HG03575 (cell line): ENCODE results near the gene CCL15.
"Not testable (repeated sequence)": the region's sequence is repeated elsewhere in the genome, so short reads cannot be mapped to it uniquely, and the experiment has no call there.

ENCODE experiments used
- ATAC-seq: cut with Tn5 transposase; IDR thresholded peaks from one replicate; pipeline ENCODE4 v1.9.1; 2021; ENCODE audit not compliant: unreplicated experiment, insufficient number of reproducible peaks, low FRiP score; ENCODE audit errors: extremely low read depth

Gene CCL15, protein sequence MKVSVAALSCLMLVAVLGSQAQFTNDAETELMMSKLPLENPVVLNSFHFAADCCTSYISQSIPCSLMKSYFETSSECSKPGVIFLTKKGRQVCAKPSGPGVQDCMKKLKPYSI

DNA sequence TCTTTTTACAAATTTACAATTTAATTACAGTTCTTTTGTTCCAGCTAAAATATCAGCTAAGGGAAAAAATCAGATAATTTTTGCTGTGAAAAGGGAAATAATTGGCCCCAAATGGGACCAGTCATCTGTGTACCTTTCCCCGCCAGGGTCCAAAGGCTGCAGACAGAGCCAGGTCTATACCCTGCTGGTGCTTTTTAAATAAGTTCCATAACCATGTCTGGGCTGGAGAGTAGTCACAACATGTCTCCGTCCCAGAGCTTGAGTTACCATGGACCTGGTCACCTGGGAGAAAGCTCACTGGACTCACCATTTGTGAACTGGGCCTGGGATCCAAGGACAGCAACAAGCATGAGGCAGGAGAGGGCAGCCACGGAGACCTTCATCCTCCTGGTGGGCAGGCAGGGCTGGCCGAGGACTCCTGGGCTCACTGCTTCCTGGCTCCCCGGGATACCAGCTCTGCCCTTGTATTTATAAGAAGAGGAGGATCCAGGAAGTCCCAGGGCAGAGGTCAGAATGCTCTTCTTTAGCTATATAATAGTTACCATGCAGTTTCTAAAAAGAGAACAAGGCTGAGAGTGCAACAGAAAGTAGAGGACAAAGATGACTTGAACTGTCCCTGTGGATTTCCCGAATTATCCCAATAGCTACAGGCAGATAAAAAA, at the start of gene CCL15:
Gene CCL15, minus strand, starts transcription at position 444 of the 662 bp plus-strand sequence. Its CDS starts 61 bp downstream, at position 383.
- ATAC-seq: no peak

DNA sequence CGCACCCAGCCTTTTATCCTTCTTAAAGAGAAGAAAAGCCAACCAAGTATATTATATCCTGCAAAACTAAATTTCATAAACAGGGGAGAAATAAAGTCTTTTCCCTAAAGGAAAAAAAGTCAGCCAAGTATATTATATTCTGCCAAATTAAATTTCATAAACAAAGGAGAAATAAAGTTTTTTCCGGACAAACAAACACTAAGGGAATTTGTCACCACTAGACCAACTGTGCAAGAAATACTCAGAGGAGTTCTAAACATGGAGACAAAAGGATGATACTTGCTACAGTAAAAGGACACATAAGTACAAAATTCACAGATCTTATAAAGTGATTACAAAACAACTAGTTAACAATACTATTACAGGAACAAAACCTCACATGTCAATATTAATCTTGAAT, 48.3 kb upstream of the CCL15 start:
- ATAC-seq: no peak

DNA sequence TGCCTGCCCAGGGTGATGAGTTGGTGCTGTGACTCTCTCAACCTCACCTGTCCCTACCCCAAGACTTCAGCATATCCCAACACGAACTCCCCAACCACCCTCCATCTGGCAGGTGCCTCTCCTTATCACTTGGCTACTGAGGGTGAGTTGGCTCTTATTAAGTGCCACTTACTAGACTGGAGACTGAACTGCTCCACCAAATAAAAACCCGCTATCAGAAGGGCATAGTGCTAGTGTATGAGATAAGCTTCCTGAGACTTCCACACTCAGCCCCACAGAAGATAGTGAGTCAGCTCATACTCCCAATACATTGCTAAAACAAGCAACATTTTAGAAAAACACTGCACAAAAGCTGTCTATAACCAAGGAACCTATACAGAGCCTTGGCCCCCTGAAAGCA, 46.7 kb upstream of the CCL15 start:
- ATAC-seq: no peak

DNA sequence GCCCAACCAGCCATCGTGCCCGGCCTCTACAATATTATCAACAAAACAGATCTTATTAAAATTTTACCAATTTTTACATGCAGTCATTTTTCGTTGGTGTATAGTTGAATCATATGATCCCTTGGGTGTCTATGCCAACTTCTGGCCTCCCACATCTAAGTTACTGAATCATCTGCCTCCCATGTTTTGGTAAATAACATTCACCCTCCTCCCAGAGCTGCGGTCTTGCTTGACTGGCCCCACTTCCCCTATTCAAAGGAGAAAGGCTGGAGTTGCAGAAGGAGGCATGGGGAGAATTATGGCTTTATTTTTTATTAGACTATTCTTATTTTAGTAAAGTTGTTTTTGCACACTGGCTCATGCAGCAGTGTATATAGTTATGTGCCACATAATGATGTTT, 34.9 kb upstream of the CCL15 start:
- no peak for ATAC-seq

DNA sequence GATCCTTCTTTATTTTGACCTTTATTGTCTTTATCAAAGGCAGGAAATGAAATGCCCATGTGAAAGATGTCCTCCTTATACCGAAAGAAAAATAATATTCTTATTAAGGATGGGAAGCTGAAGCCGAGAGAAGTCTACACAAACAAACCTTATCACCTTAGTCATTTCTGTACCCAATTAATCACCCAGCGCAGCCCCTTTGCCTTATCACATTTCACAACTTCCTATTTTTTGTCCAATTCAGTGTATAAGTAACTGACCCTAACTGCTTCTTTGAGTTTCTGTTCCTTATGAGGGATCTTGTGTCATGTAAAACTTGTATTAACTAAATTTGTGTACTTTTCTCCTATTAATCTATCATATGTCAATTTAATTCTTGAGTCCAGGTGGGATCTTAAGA, 32.8 kb upstream of the CCL15 start:
- no peak for ATAC-seq

DNA sequence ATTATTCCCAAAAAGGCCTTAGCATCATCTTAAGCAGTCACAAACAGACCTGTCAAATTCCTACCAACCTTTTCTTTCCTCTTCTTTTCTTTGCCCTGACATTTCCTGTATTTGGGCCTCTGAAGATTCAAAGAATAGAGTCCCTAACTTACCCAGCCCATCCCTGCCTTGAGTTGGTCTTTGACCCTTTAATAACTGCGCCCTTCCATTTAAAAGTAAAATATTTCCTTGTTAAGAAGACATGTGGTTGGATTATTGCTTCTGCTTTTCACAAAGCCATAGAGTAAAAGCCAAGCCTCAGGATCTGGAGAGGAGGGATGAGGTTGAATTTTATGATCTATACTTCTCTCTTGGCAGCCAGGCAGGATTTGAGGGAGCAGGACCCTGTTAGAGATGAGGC, 29.6 kb upstream of the CCL15 start:
- no peak for ATAC-seq

DNA sequence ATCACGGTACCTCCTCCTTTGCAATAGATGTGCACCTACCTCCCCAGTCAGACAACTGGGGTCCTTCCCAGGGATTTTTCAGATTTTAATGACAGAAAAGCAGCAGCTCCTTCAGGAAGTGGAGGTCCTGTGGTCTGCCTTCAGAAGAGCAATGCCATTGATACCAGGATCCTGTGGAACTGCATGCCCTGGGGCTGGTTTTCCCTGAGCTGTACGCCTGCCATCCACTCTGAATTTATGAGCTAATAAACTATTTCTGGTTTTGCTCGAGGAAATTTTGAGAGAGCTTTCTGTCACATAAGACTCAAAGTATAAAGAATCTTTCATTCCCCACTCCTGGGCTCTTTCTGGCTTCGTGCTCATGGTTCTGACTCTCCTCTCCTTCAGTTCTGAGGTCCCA, 26.4 kb upstream of the CCL15 start:
- ATAC-seq: no peak

DNA sequence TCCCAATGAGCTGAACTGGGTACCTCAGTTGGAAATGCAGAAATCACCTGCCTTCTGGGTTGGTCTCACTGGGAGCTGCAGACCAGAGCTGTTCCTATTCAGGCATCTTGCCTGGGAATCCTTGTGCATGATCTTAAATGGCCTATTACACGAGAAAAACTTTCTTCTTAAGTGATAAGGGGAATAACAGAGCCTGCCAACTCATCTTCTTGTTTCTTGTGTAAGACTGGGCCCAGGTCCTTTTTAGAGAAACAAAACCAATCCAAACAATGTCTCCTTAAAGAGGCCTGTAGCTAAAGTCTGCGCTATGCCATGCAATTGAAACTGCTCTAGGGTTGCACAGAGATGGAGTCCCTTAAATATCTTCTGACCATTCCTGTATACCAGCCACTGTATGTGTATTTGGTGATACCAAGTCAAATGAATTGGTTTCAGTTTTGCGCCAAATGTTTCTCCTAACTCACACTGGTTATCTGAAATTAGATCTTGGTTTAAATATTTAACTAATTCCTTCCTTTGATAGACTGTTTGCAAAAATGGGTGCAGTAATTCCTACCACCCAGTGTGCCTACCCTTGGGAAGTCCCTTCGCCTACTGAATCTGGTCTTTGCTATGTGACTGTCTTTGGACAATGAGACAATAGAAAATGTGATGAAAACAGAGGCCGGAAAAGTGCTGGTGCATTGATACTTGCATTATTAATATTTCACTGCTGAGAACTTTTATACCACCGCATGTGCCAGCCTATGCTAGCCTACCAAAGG, 22.9 kb upstream of the CCL15 start:
- no peak for ATAC-seq

DNA sequence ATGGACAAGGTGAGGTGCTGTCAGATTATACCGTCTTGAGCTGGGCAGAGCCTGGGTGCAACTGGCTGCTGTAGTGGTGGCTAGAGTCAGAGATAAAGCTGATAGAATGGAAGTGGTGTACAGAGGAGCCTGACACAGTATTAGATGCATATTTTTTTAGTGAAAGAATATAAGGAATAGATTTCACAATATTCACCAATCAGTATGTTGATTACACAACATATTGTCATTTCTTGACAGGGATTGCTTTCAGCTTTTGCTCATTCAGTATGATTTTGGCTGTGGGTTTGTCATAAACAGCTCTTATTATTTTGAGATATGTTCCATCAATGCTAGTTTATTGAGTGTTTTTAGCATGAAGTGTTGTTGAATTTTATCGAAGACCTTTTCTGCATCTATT, 18.1 kb upstream of the CCL15 start:
- no peak for ATAC-seq

DNA sequence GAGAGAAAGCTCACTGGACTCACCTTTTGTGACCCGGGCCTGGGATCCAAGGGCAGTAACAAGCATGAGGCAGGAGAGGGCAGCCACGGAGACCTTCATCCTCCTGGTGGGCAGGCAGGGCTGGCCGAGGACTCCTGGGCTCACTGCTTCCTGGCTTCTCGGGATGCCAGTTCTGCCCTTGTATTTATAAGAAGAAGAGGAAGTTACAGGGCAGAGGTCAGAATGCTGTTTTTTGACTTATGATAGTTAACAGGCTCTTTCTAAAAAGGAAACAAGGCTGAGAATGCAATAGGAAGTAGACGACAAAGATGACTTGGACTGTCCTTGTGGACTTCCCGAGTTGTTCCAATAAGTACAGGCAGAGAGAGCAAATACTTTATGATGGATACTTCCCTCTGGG, 16.4 kb upstream of the CCL15 start, which contains the start of gene CCL23:
Gene CCL23, minus strand, starts transcription at position 174 of the 400 bp plus-strand sequence. Its CDS starts 75 bp downstream, at position 99.
- no peak for ATAC-seq

DNA sequence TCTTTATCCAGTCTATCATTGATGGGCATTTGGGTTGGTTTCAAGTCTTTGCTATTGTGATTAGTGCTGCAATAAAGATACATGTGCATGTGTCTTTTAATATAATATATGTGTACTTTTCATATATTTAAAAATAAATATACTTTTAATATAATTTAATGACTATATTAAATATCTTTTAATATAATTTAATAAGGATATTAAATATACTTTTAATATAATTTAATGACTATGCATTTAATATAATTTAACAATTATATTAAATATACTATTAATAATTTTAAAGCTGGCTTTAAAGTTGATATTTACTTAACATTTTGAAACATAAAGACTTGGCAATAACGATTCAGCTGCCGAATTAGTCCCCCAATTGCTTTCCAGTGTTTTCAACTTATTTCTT, 15.2 kb upstream of the CCL15 start:
- ATAC-seq: no peak

DNA sequence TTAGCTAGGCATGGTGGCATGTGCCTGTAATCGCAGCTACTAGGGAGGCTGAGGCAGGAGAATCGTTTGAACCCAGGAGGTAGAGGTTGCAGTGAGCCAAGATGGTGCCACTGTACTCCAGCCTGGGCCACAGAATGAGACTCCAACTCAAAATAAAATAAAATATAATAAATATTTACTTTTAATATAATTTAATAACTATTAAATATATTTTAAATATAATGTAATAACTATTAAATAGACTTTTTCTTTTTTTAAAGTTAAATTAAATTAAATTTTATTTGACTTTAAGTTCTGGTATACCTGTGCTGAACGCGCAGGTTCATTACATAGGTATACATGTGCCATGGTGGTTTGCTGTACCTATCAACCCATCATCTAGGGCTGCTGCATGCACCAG, 14.5 kb upstream of the CCL15 start:
- ATAC-seq: not testable (repeated sequence)

DNA sequence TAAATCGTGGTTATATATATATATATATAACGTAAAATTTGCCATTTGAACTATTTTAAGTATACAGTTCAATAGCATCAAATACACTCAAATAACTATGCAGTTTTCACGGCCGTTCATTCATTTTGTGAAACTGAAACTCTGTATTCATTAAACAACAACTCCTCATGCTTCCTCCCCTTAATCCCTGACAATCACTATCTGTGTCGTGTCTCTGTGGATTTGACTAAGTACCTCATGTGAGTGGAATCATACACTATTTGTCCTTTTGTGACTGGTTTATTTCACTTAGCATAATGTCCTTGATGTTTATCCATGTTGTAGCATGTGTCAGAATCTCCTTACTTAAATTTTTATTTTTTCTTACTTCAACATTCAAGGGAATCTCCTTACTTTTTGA, 13.6 kb upstream of the CCL15 start:
- no peak for ATAC-seq

DNA sequence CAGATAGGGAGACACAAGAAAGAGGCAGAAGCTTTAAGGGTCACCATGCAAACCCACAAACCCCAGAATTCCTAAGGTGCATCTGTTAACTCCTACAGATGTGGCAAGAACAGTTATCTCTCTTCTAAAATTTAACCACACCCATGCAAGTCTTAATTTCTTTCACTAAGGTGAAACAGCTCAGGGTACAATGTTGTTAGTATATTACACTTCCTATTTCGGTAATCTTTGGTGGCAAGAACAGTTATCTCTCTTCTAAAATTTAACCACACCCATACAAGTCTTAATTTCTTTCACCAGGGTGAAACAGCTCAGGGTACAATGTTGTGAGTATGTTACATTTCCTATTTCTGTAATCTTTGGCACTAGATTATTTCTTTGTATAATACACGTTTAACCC, 9.8 kb upstream of the CCL15 start:
- ATAC-seq: no peak

DNA sequence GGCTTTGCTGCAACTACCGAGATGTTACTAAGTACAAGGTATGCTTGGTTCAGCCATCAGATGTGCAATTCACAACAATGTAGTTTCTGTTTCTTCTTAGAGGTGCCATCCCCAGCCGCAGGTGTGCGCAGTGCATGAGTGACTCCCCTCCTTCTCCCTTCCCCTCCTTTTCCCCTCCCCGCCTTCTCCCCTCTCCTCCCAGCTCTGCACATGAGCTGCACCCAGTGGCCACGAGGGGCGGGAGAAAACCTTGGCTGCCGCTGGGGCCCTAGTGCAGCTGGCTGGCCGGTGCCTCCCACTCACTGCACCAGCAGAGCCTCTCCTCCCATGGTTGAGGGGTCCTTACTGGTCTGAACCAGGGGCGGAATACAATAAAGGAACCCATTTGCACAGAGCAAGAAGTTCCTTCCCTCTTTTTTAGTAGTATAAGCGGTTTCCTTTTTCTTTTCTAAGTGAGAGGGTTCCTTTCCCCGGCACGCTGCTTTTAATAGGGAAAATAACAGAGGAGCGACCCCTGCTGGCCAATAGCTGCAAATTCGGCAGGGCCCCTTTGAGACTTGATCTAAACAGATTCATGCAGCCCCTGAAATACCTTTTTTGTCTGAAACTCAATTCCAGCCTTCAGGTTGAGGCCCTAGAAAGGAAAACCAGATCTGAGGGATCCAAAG, 7.8 kb upstream of the CCL15 start:
- ATAC-seq: no peak

DNA sequence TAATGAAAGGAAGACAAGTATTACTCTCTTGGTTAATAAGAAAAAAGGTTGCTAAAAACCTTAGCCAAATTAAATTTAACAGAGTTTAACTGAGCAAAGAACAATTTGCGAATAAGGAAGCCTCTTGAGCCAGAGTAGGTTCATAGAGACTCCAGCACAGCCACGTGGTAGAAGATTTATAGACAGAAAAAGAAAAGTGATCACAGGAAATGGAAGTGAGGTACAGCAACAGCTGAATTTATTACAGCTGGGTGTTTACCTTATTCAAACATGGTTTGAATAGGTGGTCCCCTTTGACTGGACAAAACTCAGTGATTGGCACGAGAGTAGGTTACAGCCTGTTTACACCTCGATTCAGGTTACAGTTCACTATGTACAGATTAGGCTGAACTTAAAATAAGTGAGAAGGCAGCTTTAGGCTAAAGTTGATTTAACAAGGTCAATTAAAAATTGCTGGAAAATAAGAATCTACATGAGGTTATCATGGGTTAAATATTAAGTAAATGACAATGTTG, 3.3 kb upstream of the CCL15 start:
- ATAC-seq: no peak

DNA sequence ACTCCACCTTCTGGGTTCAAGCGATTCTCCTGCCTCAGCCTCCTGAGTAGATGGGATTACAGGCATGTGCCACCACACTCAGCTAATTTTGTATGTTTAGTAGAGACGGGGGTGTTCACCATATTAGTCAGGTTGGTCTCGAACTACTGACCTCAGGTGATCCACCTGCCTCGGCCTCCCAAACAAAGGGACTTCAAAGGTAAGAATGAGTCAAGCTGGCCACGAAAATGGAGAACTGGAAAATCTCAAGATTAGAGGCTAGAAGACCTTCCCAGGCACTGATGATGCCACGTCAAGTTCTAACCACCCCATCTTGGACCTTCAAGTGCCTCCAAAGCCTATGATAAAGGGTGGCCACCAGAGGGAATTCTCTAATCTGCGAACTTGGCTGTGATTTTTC, 1.3 kb upstream of the CCL15 start:
- no peak for ATAC-seq

DNA sequence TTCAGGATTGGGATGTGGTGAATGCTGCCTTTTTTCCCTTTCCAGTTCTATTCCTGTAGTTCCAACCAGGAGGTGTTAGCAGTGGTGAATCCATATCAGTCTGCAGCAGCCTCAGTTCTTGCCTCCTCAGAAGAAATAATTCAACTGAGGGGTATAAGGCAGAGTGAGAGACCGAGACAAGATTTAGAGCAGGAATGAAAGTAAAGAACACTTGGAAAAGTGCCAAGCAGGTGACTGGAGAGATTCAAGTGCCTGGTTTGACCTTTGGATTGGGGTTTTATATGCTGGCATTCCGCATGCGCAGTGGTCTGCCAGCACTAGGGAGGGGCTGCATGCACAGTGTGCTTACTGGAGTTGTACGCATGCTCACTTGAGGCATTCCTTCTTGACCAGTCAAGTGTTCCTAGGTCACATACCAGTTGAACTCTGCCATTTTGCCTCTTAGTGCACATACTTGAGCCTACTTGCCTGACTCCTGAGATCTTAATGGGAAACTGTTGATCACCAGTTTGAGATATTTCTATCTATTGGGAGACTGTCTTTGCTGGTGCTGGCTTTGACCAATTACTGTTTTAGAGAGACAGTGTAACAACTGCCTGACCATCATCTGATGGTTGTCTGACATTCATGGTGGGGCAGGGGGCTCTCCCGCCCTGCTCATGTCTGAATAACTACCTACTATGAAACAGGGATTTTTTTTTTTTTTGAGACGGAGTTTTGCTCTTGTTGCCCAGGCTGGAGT, 680 bp upstream of the CCL15 start:
- ATAC-seq: no peak

DNA sequence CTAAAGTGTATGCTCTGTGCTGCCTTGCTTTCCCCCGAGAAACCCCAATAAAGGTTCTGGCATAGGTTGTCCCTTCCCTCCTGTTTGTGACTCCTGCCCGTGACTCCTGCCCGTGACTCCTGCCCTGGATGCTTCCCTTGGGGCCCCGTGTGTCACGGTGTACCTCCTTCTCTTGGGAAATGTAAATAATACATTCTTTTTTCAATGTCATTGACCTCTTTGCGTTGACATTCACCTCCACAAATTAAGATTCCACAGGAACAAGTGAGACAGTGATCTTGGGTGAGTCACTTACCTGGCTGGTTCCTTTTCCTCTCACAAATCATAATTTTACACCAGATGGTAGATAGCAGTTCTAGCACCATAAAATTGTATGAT, 632 bp downstream of the CCL15 start:
- no peak for ATAC-seq
